Astrocyte of the spinal cord (primary cell): ENCODE data around the gene ZNF778.
A peak's percentile ranks its signal among the peaks of the same experiment; 100 is the strongest.
"Not testable (repeated sequence)": the region's sequence is repeated elsewhere in the genome, so short reads cannot be mapped to it uniquely, and the experiment has no call there.

Experiments used
- DNase-seq: peaks from one replicate; pipeline ENCODE4 v3.0.0; 2011; ENCODE audit warnings: low read depth, low spot score
- H3K4me3 ChIP-seq: 2 replicates; pipeline ENCODE4 v1.5.1; 2011; ENCODE audit warnings: low read depth, mild to moderate bottlenecking, low read length, moderate library complexity
- in situ Hi-C: cut with HindIII; loops from 2 replicates; pipeline ENCODE4 v1.10.0; 2017; ENCODE audit warnings: low sequenced_read_pairs
- TF ChIP-seq, protein P1 (sequence below): IDR thresholded peaks from 2 replicates; pipeline ENCODE4 v1.5.1; 2012; ENCODE audit warnings: low read depth, mild to moderate bottlenecking, low read length, inconsistent platforms

The ZNF778 gene

DNA sequence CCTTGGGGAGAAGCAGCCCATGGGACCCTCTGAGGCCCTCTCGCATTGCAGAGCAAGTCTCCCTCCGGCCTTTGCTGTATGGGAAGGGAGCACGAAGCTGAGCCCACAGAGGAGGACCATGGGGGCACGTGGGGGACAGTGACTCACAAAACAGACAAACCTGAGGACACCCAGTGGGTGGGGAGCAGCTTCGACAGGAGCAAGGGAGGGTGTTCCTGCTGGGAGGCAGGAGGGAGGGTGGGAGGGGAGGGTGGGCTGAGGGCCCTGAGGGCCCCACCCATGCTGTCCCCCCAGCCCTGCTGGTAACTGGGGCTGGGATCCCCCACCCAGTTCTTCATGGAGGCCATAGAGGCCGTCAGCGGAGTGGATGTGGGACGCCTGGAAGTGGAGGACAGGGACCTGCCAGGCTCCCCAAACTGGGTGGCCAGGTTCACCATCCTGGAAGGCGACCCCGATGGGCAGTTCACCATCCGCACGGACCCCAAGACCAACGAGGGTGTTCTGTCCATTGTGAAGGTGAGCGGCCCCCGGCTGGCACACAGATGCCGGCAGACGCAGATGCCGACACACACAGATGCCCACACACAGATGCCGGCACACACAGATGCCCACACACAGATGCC, 29.6 kb upstream of the ZNF778 start:
- H3K4me3 ChIP-seq, result no peak overlapping the region
- TF ChIP-seq, protein P1, sequence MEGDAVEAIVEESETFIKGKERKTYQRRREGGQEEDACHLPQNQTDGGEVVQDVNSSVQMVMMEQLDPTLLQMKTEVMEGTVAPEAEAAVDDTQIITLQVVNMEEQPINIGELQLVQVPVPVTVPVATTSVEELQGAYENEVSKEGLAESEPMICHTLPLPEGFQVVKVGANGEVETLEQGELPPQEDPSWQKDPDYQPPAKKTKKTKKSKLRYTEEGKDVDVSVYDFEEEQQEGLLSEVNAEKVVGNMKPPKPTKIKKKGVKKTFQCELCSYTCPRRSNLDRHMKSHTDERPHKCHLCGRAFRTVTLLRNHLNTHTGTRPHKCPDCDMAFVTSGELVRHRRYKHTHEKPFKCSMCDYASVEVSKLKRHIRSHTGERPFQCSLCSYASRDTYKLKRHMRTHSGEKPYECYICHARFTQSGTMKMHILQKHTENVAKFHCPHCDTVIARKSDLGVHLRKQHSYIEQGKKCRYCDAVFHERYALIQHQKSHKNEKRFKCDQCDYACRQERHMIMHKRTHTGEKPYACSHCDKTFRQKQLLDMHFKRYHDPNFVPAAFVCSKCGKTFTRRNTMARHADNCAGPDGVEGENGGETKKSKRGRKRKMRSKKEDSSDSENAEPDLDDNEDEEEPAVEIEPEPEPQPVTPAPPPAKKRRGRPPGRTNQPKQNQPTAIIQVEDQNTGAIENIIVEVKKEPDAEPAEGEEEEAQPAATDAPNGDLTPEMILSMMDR, result no peak
- peak; percentile 15 for DNase-seq
- in situ Hi-C loops, result no loop called here

DNA sequence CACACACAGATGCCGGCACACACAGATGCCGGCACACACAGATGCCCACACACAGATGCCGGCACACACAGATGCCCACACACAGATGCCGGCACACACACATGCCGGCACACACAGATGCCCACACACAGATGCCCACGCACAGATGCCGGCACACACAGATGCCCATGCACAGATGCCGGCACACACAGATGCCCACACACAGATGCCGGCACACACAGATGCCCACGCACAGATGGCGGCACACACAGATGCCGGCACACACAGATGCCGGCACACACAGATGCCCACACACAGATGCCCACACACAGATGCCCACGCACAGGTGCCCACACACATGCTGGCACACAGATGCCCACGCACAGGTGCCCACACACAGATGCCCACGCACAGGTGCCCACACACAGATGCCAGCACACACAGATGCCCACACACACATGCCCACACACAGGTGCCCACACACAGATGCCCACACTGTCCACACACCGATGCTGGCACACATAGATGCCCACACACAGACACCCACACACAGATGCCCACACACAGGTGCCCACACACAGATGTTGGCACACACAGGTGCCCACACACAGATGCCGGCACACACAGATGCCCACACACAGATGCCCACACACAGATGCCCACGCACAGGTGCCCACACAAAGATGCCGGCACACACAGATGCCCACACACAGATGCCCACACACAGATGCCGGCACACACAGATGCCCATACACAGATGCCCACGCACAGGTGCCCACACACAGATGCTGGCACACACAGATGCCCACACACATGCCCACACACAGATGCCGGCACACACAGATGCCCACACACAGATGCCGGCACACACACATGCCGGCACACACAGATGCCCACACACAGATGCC, 28.8 kb upstream of the ZNF778 start:
- DNase-seq, in situ Hi-C loops, H3K4me3 ChIP-seq: not testable (repeated sequence)

DNA sequence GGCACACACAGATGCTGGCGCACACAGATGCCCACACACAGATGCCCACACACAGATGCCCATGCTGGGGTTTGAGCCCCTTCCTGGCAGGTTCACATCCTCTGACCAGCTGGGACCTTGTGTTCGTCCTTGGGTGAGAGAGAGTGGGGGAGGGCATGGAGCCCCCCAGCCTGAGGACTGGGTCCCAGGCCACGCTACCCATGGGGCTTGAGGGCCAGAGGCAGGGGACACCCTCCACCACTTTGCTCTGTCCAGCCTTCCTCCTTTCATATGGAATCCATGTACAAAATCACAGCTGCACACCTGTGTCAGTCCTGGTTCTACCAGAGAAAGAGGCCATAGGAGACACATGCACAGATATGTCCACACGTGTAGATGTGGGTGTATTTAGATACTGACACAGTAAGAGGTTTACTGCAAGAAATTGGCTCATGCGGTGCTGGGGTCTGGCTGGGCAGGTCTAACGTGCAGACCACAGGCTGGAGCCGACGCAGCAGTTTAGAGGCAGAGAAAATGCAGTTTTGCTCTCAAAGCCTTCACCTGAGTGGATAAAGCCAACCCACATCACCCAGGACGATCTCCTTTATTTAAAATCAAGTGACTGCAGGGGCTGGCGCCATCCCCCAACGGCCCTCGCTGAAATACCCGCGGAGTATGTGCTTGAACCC, 28.0 kb upstream of the ZNF778 start:
- no peak for DNase-seq
- in situ Hi-C loops, result no loop called here
- TF ChIP-seq, protein P1, result no peak
- H3K4me3 ChIP-seq, result no peak overlapping the region

DNA sequence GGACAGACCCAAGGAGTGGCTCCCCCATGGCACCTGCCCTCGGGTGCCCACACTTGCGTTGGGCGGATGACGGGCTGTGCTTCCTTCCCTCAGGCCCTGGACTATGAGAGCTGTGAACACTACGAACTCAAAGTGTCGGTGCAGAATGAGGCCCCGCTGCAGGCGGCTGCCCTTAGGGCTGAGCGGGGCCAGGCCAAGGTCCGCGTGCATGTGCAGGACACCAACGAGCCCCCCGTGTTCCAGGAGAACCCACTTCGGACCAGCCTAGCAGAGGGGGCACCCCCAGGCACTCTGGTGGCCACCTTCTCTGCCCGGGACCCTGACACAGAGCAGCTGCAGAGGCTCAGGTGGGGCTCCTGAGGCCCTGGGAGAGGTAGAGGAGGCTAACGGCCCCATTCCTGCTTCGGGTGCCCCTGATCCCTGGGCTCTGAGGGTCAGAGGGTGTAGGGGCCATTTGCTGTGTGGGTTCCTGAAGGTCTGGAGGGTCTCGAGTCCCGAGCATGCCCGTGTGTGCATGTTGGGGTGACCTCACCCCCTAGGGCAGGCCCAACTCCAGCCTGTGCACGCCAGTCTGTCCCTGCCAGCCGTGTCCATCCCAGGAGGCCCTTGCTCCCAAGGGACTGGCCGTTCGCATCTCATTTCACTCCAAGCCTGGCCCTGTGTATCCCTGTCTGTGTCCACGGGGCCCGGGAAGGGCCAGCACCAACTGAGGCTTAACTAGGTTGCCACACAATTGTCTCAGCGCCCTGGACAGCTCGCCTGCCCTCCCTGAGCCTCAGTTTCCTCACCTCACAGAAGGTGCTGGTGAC, 27.1 kb upstream of the ZNF778 start:
- DNase-seq, result no peak
- H3K4me3 ChIP-seq, result no peak overlapping the region
- TF ChIP-seq, protein P1, result no peak
- in situ Hi-C loops, result no loop called here

DNA sequence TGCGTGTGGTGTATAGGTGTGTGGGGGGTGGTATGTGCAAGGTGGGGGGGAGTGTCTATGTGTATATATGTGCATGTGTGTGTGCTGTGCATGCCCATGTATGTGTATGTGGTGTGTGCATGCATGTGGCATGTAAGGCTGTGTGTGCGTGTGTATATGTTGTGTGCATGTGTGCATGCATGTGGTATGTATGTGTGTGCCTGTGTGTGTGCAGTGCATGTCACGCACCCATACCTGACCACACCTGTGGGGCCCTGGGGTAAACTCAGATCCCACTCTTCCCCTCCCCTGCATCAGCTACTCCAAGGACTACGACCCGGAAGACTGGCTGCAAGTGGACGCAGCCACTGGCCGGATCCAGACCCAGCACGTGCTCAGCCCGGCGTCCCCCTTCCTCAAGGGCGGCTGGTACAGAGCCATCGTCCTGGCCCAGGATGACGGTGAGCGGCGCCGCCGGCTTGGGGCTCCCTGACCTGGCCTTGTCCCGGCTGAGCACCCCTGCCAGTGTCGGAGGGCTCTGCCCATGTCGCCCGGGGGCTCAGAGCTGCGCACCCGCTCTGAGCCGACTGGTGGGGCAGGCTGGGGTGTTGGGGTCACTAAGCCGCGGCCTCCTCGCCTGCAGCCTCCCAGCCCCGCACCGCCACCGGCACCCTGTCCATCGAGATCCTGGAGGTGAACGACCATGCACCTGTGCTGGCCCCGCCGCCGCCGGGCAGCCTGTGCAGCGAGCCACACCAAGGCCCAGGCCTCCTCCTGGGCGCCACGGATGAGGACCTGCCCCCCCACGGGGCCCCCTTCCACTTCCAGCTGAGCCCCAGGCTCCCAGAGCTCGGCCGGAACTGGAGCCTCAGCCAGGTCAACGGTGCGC, 26.2 kb upstream of the ZNF778 start:
- TF ChIP-seq, protein P1, result no peak
- in situ Hi-C loops, result no loop called here
- H3K4me3 ChIP-seq, result no peak overlapping the region
- DNase-seq, result no peak

DNA sequence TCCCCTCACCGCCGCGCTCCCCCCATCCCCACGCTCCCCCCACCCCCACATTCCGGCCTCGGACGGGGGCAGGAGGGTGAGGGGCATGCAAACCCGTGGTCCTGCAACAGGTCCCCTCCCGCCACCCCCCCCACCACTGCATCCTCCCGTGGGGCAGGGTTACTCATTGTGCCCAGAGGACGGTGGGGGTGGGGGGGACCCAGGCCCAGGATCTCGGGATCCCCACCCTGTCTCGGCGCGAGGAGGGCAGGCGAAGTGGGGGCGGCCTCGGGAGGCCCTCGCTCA, 25.7 kb upstream of the ZNF778 start:
- TF ChIP-seq, protein P1, result no peak
- DNase-seq, result no peak
- in situ Hi-C loops, result no loop called here
- peak overlapping the region; percentile 26 for H3K4me3 ChIP-seq

DNA sequence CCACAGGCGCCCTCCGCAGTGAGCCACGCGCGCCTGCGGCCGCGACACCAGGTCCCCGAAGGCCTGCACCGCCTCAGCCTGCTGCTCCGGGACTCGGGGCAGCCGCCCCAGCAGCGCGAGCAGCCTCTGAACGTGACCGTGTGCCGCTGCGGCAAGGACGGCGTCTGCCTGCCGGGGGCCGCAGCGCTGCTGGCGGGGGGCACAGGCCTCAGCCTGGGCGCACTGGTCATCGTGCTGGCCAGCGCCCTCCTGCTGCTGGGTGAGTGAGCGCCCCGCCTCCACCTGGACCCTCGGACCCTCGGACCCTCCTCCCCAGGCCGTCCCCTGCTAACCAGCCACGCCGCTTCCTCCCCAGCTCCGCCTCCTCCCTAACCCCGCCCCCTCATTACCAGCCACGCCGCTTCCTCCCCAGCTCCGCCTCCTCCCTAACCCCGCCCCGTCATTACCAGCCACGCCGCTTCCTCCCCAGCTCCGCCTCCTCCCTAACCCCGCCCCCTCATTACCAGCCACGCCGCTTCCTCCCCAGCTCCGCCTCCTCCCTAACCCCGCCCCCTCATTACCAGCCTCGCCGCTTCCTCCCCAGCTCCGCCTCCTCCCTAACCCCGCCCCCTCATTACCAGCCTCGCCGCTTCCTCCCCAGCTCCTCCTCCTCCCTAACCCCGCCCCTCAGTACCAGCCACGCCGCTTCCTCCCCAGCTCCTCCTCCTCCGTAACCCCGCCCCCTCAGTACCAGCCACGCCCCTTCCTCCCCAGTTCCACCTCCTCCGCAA, 25.1 kb upstream of the ZNF778 start:
- peak; percentile 91 for DNase-seq
- H3K4me3 ChIP-seq, result peak overlapping the region; percentile 26
- in situ Hi-C loops, result not testable (repeated sequence)
